ENCODE results near the gene ASTE1.

The ASTE1 gene

GRCh38 chr3:131026321-131027151 is at the start of gene ASTE1, which contains the start of gene NEK11:
Gene ASTE1 (minus strand): TSS chr3:131026825. CDS start chr3:131025306, 1,519 bp downstream.
Gene NEK11 (plus strand): TSS chr3:131026877. CDS start chr3:131029709, 2,832 bp downstream.
- peak; percentile 86 to 92 (median 88) for DNase-seq

GRCh38 chr3:131075632-131076328 is 49.2 kb upstream of the ASTE1 start:
- DNase-seq: no peak

GRCh38 chr3:131072845-131073244 is 46.2 kb upstream of the ASTE1 start:
- no peak for DNase-seq

GRCh38 chr3:131072099-131072559 is 45.5 kb upstream of the ASTE1 start:
- DNase-seq: no peak

GRCh38 chr3:131067983-131068382 is 41.4 kb upstream of the ASTE1 start:
- DNase-seq: no peak

- DNase-seq: no peak
These were observed 26.6 kb upstream of the ASTE1 start for GRCh38 chr3:131053043-131053859.

- no peak for DNase-seq
These were observed 23.4 kb upstream of the ASTE1 start for GRCh38 chr3:131050001-131050400.

GRCh38 chr3:131048030-131048429 is 21.4 kb upstream of the ASTE1 start:
- DNase-seq: no peak

- DNase-seq: no peak
These were observed 21.0 kb upstream of the ASTE1 start for GRCh38 chr3:131047582-131047981.

GRCh38 chr3:131042271-131042985 is 15.8 kb upstream of the ASTE1 start:
- peak in 4 of 6 experiments; percentile 11 to 57 (median 42) for DNase-seq

GRCh38 chr3:131038326-131038725 is 11.7 kb upstream of the ASTE1 start:
- no peak for DNase-seq

- DNase-seq: no peak
These were observed 10.4 kb upstream of the ASTE1 start for GRCh38 chr3:131036986-131037385.

- DNase-seq: no peak
These were observed 9.7 kb upstream of the ASTE1 start for GRCh38 chr3:131036200-131036816.

- DNase-seq: peak in 3 of 6 experiments; percentile 22 to 63 (median 36)
These were observed 7.0 kb upstream of the ASTE1 start for GRCh38 chr3:131033480-131034080.

GRCh38 chr3:131031660-131032059 is 5.0 kb upstream of the ASTE1 start:
- no peak for DNase-seq

GRCh38 chr3:131028844-131029243 is 2.2 kb upstream of the ASTE1 start:
- no peak for DNase-seq

GRCh38 chr3:131025539-131025938 is 1.1 kb downstream of the ASTE1 start:
- no peak for DNase-seq

- no peak for DNase-seq
These were observed 6.4 kb downstream of the ASTE1 start for GRCh38 chr3:131020122-131020693.

GRCh38 chr3:131018970-131019369 is 7.7 kb downstream of the ASTE1 start:
- no peak for DNase-seq

- no peak for DNase-seq
These were observed 16.9 kb downstream of the ASTE1 start for GRCh38 chr3:131009698-131010097.

GRCh38 chr3:131008326-131008725 is 18.3 kb downstream of the ASTE1 start:
- no peak for DNase-seq
